ENCODE results near the gene ADARB2. TPM values are rescaled to one million over a fixed set of nuclear protein-coding genes. Genes with fewer than 3 reads are reported as not detected.

Gene ADARB2
- total RNA-seq, 4 donors from 2014 or later, result 2.0 to 9.9 (median 5.1) TPM

- no peaks in the 10 kb centered on the region for H3K9me3 ChIP-seq
- H3K36me3 ChIP-seq, result no peaks in the 10 kb centered on the region
- H3K4me3 ChIP-seq, result no peak overlapping the region
- H3K27me3 ChIP-seq, result no peaks in the 10 kb centered on the region
- no peak overlapping the region for H3K27ac ChIP-seq
- H3K4me1 ChIP-seq, result no peaks in the 10 kb centered on the region
- TF ChIP-seq CTCF (IDR thresholded peaks at IDR 0.05), result no peak
- no peak for TF ChIP-seq POLR2A (IDR thresholded peaks at IDR 0.05)
- peak in 1 of 3 donors; percentile 14 for DNase-seq
Measured at GRCh38 chr10:1591742-1592141, 145.6 kb downstream of the ADARB2 start.

GRCh38 chr10:1591045-1591444, 146.3 kb downstream of the ADARB2 start:
- H3K4me3 ChIP-seq, result no peak overlapping the region
- no peak overlapping the region for H3K27ac ChIP-seq
- peak in 1 of 3 donors; percentile 22 for DNase-seq
- H3K4me1 ChIP-seq, result no peaks in the 10 kb centered on the region
- no peaks in the 10 kb centered on the region for H3K27me3 ChIP-seq
- H3K9me3 ChIP-seq, result no peaks in the 10 kb centered on the region
- TF ChIP-seq CTCF (IDR thresholded peaks at IDR 0.05), result no peak
- TF ChIP-seq POLR2A (IDR thresholded peaks at IDR 0.05), result no peak
- no peaks in the 10 kb centered on the region for H3K36me3 ChIP-seq

- H3K27me3 ChIP-seq, result no peaks in the 10 kb centered on the region
- DNase-seq, result peak in 2 of 3 donors; percentile 35 to 43
- TF ChIP-seq POLR2A (IDR thresholded peaks at IDR 0.05) (no peak), CTCF (IDR thresholded peaks at IDR 0.05) (no peak)
- H3K4me3 ChIP-seq, result no peak overlapping the region
- H3K36me3 ChIP-seq, result no peaks in the 10 kb centered on the region
- H3K9me3 ChIP-seq, result no peaks in the 10 kb centered on the region
- H3K27ac ChIP-seq, result no peak overlapping the region
- no peaks in the 10 kb centered on the region for H3K4me1 ChIP-seq
Measured at GRCh38 chr10:1589257-1589656, 148.1 kb downstream of the ADARB2 start.

GRCh38 chr10:1582739-1583138, 154.6 kb downstream of the ADARB2 start:
- Histone ChIP-seq H3K27ac (no peak overlapping the region), H3K9me3 (no peaks in the 10 kb centered on the region), H3K27me3 (no peaks in the 10 kb centered on the region), H3K4me3 (no peak overlapping the region), H3K36me3 (no peaks in the 10 kb centered on the region), H3K4me1 (no peaks in the 10 kb centered on the region)
- peak in 1 of 3 donors; percentile 22 for DNase-seq
- TF ChIP-seq POLR2A (IDR thresholded peaks at IDR 0.05) (no peak), CTCF (IDR thresholded peaks at IDR 0.05) (no peak)

- peak in 1 of 3 donors; percentile 25 for DNase-seq
- no peak overlapping the region for H3K27ac ChIP-seq
- H3K4me1 ChIP-seq, result no peaks in the 10 kb centered on the region
- TF ChIP-seq POLR2A (IDR thresholded peaks at IDR 0.05) (no peak), CTCF (IDR thresholded peaks at IDR 0.05) (no peak)
- H3K4me3 ChIP-seq, result no peak overlapping the region
- no peaks in the 10 kb centered on the region for H3K27me3 ChIP-seq
- no peaks in the 10 kb centered on the region for H3K9me3 ChIP-seq
- no peaks in the 10 kb centered on the region for H3K36me3 ChIP-seq
Measured at GRCh38 chr10:1581189-1581588, 156.1 kb downstream of the ADARB2 start.

- Histone ChIP-seq H3K4me1 (no peaks in the 10 kb centered on the region), H3K27me3 (no peaks in the 10 kb centered on the region), H3K4me3 (no peak overlapping the region), H3K36me3 (no peaks in the 10 kb centered on the region), H3K27ac (no peak overlapping the region), H3K9me3 (no peaks in the 10 kb centered on the region)
- TF ChIP-seq CTCF (IDR thresholded peaks at IDR 0.05) (no peak), POLR2A (IDR thresholded peaks at IDR 0.05) (no peak)
- peak in 1 of 3 donors; percentile 38 for DNase-seq
Measured at GRCh38 chr10:1579671-1580070, 157.7 kb downstream of the ADARB2 start.

All from Peyer's patch (tissue), 4 donors.